Stimulated activated CD8-positive, alpha-beta memory T cell treated with anti-CD3 and anti-CD28 coated beads, Interleukin-2, amount 100 ng/mL, for 48 hours (primary cell): ENCODE results near the gene GNA12.
A peak's percentile ranks its signal among the peaks of the same experiment; 100 is the strongest.
"Not testable (repeated sequence)": the region's sequence is repeated elsewhere in the genome, so short reads cannot be mapped to it uniquely, and the experiment has no call there.

ENCODE experiments used
- DNase-seq, 2 donors: peaks; one replicate each; pipeline ENCODE4 v3.0.0-alpha.2; 2020; ENCODE audit warnings: low read depth in 2 of 2

Gene GNA12

GRCh38 chr7:2864999-2865670 lies 21.0 kb upstream of the GNA12 start:
- peak; percentile 59 to 72 for DNase-seq

- no peak for DNase-seq
These were observed 20.3 kb upstream of the GNA12 start for GRCh38 chr7:2864204-2864985.

- DNase-seq = peak; percentile 58 to 61
These were observed 19.5 kb upstream of the GNA12 start for GRCh38 chr7:2863461-2864066.

- peak in 1 of 2 donors; percentile 27 for DNase-seq
These were observed 18.8 kb upstream of the GNA12 start for GRCh38 chr7:2862831-2863361.

GRCh38 chr7:2861509-2861908 lies 17.4 kb upstream of the GNA12 start:
- no peak for DNase-seq

GRCh38 chr7:2860627-2861133 lies 16.6 kb upstream of the GNA12 start:
- DNase-seq = no peak

- DNase-seq = no peak
These were observed 15.8 kb upstream of the GNA12 start for GRCh38 chr7:2859952-2860351.

- no peak for DNase-seq
These were observed 14.5 kb upstream of the GNA12 start for GRCh38 chr7:2858621-2859020.

- no peak for DNase-seq
These were observed 12.5 kb upstream of the GNA12 start for GRCh38 chr7:2856388-2857169.

- no peak for DNase-seq
These were observed 11.3 kb upstream of the GNA12 start for GRCh38 chr7:2855386-2855785.

GRCh38 chr7:2853552-2853951 lies 9.4 kb upstream of the GNA12 start:
- DNase-seq = not testable (repeated sequence)

- DNase-seq = no peak
These were observed 9.0 kb upstream of the GNA12 start for GRCh38 chr7:2853147-2853546.

- no peak for DNase-seq
These were observed 7.4 kb upstream of the GNA12 start for GRCh38 chr7:2851497-2851896.

- DNase-seq = no peak
These were observed 6.0 kb upstream of the GNA12 start for GRCh38 chr7:2849941-2850766.

- DNase-seq = no peak
These were observed 1.0 kb upstream of the GNA12 start for GRCh38 chr7:2845034-2845592.

GRCh38 chr7:2843711-2844152 lies 376 bp downstream of the GNA12 start:
- DNase-seq = no peak

- DNase-seq = no peak
These were observed 870 bp downstream of the GNA12 start for GRCh38 chr7:2843191-2843685.

- DNase-seq = no peak
These were observed 2.2 kb downstream of the GNA12 start for GRCh38 chr7:2841907-2842306.

- no peak for DNase-seq
These were observed 3.6 kb downstream of the GNA12 start for GRCh38 chr7:2840458-2840857.
